OCI-LY1 (cell line): ENCODE measurements around the gene ACSL1.

Source experiments
- H2AFZ ChIP-seq: fragments of 200-600 bp; sonication (generic), shearing (Covaris generic); 2 replicates; pipeline ENCODE4 v1.6.0; 2014; ENCODE audit warnings: antibody characterized with exemption, mild to moderate bottlenecking, low read length
- H3F3A ChIP-seq: fragments of 200-600 bp; sonication (generic), shearing (Covaris generic); 2 replicates; pipeline ENCODE4 v1.6.0; 2014; ENCODE audit warnings: mild to moderate bottlenecking, antibody characterized with exemption, low read length, moderate library complexity; ENCODE audit not compliant: insufficient read depth
- H3K27ac ChIP-seq: fragments of 200-600 bp; sonication (generic); 2 replicates; pipeline ENCODE4 v1.5.1; 2014; ENCODE audit warnings: low read length, mixed run types, mild to moderate bottlenecking, low read depth; ENCODE audit not compliant: poor library complexity, severe bottlenecking
- H3K27me3 ChIP-seq: fragments of 200-600 bp; sonication (generic); 2 replicates; pipeline ENCODE4 v1.6.0; 2014; ENCODE audit warnings: antibody characterized with exemption, mild to moderate bottlenecking, low read length, moderate library complexity; ENCODE audit not compliant: insufficient read depth
- H3K36me3 ChIP-seq: fragments of 200-600 bp; sonication (generic); 2 replicates; pipeline ENCODE4 v1.6.1; 2014; ENCODE audit warnings: mild to moderate bottlenecking, antibody characterized with exemption, low read length, moderate library complexity, mixed read lengths; ENCODE audit not compliant: insufficient read depth
- H3K4me1 ChIP-seq: fragments of 200-600 bp; sonication (generic); 2 replicates; pipeline ENCODE4 v1.5.1; 2014; ENCODE audit warnings: mild to moderate bottlenecking, low read length, moderate library complexity; ENCODE audit not compliant: insufficient read depth, severe bottlenecking
- H3K4me2 ChIP-seq: fragments of 200-600 bp; sonication (generic), shearing (Covaris generic); 2 replicates; pipeline ENCODE4 v1.6.1; 2014; ENCODE audit warnings: low read length
- H3K4me3 ChIP-seq: fragments of 200-600 bp; sonication (generic); 2 replicates; pipeline ENCODE4 v1.5.1; 2014; ENCODE audit warnings: low read length, low read depth, mild to moderate bottlenecking, mixed read lengths; ENCODE audit not compliant: poor library complexity, severe bottlenecking
- H3K79me2 ChIP-seq: fragments of 200-600 bp; shearing (Covaris generic); 2 replicates; pipeline ENCODE4 v1.6.1; 2016; ENCODE audit warnings: mixed run types, low read length, mixed read lengths; ENCODE audit not compliant: insufficient read depth
- H3K9ac ChIP-seq: fragments of 200-600 bp; sonication (generic), shearing (Covaris generic); 2 replicates; pipeline ENCODE4 v1.6.1; 2014; ENCODE audit warnings: mild to moderate bottlenecking, low read length, mixed read lengths
- H3K9me2 ChIP-seq: fragments of 200-600 bp; sonication (generic), shearing (Covaris generic); 2 replicates; pipeline ENCODE4 v1.6.1; 2014; ENCODE audit warnings: low read depth, mild to moderate bottlenecking, low read length, mixed read lengths
- H3K9me3 ChIP-seq: fragments of 200-600 bp; shearing (Covaris generic); 2 replicates; pipeline ENCODE4 v1.6.1; 2014; ENCODE audit warnings: low read length, mixed read lengths
- H4K20me1 ChIP-seq: fragments of 200-600 bp; sonication (generic), shearing (Covaris generic); 2 replicates; pipeline ENCODE4 v1.6.0; 2016; ENCODE audit warnings: mild to moderate bottlenecking, low read length; ENCODE audit not compliant: insufficient read depth
- EZH2 ChIP-seq: fragments of 200-600 bp; sonication (generic), shearing (Covaris generic); IDR thresholded peaks from 2 replicates; pipeline ENCODE4 v1.8.0; 2017; ENCODE audit warnings: borderline replicate concordance, mixed run types, mild to moderate bottlenecking, antibody characterized with exemption, low read length, moderate library complexity, mixed read lengths
- TF ChIP-seq, protein P1 (sequence below): fragments of 200-600 bp; sonication (generic), shearing (Covaris generic); IDR thresholded peaks from 2 replicates; pipeline ENCODE4 v1.5.1; 2017; ENCODE audit warnings: mild to moderate bottlenecking, antibody characterized with exemption, low read length, moderate library complexity, mixed read lengths

ACSL1 gene

DNA sequence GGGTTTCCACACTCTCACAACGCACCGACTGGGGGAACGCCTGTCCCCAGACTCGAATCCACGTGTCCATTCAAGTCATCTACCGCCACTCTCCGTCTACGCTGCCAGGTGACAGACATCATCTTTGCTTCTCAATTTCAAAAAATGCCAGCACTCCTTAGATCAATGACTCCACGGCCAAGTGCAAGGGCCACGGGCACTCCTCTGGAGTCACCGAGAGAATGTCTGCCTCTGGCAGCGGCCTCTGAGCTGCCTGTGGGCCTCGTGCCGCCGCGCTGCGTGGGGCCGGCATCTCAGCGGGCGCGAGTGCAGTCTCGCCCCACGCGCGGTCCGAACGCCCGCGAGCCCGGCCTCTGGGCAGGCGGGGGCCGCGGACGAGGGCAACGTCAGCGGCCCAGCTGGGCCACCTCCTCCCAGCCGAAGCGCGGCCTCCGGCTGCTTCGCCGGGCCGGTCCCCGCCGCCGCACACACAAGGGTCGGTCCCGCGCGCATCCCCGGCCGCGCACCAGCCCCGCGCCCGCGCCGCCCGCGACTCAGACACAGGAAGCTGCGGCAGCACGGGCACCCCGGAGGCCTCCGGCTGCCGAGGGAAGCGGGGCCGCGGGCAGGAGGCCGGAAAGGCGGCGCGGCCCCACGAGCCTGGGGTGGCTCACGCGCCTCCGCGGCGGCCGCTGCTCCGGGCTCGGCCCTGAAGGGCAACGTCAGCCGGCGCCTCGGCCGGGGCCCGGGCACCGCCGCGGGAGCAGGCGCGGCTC is 450 bp downstream of the ACSL1 start:
- Histone ChIP-seq H3K79me2 (no peaks in the 10 kb centered on the region), H2AFZ (no peak overlapping the region), H3K4me1 (peaks cover 19% of the 10 kb centered on the region), H3K4me3 (peak overlapping the region; percentile 73), H3K27ac (no peak overlapping the region), H3K4me2 (peak overlapping the region; percentile 97), H3F3A (no peaks in the 10 kb centered on the region), H3K9me2 (no peaks in the 10 kb centered on the region), H3K36me3 (no peaks in the 10 kb centered on the region), H3K27me3 (no peaks in the 10 kb centered on the region), H3K9me3 (no peaks in the 10 kb centered on the region), H4K20me1 (no peaks in the 10 kb centered on the region), H3K9ac (peak overlapping the region; percentile 59; the same call in 1 of the 2 replicates)
- TF ChIP-seq EZH2: no peak
- TF ChIP-seq, protein P1, sequence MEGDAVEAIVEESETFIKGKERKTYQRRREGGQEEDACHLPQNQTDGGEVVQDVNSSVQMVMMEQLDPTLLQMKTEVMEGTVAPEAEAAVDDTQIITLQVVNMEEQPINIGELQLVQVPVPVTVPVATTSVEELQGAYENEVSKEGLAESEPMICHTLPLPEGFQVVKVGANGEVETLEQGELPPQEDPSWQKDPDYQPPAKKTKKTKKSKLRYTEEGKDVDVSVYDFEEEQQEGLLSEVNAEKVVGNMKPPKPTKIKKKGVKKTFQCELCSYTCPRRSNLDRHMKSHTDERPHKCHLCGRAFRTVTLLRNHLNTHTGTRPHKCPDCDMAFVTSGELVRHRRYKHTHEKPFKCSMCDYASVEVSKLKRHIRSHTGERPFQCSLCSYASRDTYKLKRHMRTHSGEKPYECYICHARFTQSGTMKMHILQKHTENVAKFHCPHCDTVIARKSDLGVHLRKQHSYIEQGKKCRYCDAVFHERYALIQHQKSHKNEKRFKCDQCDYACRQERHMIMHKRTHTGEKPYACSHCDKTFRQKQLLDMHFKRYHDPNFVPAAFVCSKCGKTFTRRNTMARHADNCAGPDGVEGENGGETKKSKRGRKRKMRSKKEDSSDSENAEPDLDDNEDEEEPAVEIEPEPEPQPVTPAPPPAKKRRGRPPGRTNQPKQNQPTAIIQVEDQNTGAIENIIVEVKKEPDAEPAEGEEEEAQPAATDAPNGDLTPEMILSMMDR: no peak

DNA sequence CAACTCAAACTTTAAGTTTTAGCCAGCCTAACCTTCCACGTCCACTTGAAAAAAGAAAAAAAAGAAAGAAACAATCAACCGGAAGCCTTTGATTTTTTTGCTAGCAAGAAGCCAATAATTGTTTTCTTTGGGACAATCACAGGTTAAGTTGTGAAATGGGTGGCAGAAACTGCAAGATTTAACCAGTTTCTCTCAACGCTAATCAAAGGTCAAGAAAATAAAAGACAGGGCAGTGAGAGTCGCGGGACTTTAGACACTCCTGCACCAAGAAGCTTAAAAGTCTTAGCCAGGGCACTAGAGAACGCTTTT is 1.0 kb downstream of the ACSL1 start:
- H3K9ac ChIP-seq: peak overlapping the region; percentile 59; the same call in 1 of the 2 replicates
- H3K27me3 ChIP-seq: no peaks in the 10 kb centered on the region
- H3K4me3 ChIP-seq: peak overlapping the region; percentile 73
- no peaks in the 10 kb centered on the region for H3K9me2 ChIP-seq
- no peak overlapping the region for H3K27ac ChIP-seq
- no peaks in the 10 kb centered on the region for H4K20me1 ChIP-seq
- H3K79me2 ChIP-seq: no peaks in the 10 kb centered on the region
- TF ChIP-seq EZH2: no peak
- TF ChIP-seq, protein P1: no peak
- no peaks in the 10 kb centered on the region for H3F3A ChIP-seq
- H3K9me3 ChIP-seq: no peaks in the 10 kb centered on the region
- H3K4me2 ChIP-seq: peak overlapping the region; percentile 97
- no peak overlapping the region for H2AFZ ChIP-seq
- H3K36me3 ChIP-seq: no peaks in the 10 kb centered on the region
- H3K4me1 ChIP-seq: peaks cover 19% of the 10 kb centered on the region

DNA sequence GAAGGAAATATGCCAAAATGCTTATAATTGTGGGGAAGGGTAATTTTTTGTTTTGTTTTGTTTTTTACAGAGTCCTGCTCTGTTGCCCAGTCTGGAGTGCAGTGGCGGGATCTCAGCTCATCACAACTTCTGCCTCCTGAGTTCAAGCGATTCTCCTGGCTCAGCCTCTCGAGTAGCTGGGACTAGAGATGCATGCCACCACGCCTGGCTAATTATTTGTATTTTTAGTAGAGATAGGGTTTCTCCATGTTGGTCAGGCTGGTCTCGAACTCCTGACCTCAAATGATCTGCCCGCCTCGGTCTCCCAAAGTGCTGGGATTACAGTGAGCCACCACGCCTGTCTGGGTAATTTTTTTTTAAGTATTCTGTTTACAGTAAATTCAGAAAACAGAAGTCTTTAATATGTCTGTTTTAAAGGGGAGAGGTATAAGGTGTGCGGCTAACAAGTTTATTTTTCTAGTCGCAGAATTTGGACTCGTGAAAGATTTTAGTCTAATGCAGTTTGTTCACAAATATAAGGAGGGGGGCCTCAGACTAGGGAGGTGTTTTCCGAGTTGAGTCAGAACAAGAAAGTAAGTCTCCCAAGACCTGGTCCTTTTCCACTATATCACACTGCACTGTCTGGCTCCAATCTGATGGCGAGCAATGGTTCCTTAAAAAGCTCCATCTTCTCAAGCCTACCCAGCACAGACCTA is 1.5 kb downstream of the ACSL1 start:
- peak overlapping the region; percentile 73 for H3K4me3 ChIP-seq

More for the DNA sequence above, 1.5 kb downstream of the ACSL1 start:
- Histone ChIP-seq H3K79me2 (no peaks in the 10 kb centered on the region), H2AFZ (no peak overlapping the region), H3K9me3 (no peaks in the 10 kb centered on the region), H3K4me2 (peak overlapping the region; percentile 97; the same call in 1 of the 2 replicates), H3K27ac (no peak overlapping the region), H3K9me2 (no peaks in the 10 kb centered on the region), H3K9ac (no peak overlapping the region; the same call in 1 of the 2 replicates), H4K20me1 (no peaks in the 10 kb centered on the region), H3K4me1 (peaks cover 19% of the 10 kb centered on the region), H3F3A (no peaks in the 10 kb centered on the region), H3K27me3 (no peaks in the 10 kb centered on the region), H3K36me3 (no peaks in the 10 kb centered on the region)
- no peak for TF ChIP-seq EZH2
- TF ChIP-seq, protein P1: no peak
